GM19043 (cell line): Measurements from ENCODE around the gene HRH2.

Experiments
- ATAC-seq: cut with Tn5 transposase; IDR thresholded peaks from one replicate; pipeline ENCODE4 v1.9.1; 2021; ENCODE audit warnings: low read depth; ENCODE audit not compliant: unreplicated experiment

Gene HRH2

GRCh38 chr5:175674731-175675346 is 17.0 kb downstream of the HRH2 start:
- ATAC-seq: no peak

- no peak for ATAC-seq
These were observed 18.0 kb downstream of the HRH2 start for GRCh38 chr5:175675873-175676272.

- ATAC-seq: no peak
These were observed 19.7 kb downstream of the HRH2 start for GRCh38 chr5:175677571-175677970.

- ATAC-seq: no peak
These were observed 20.2 kb downstream of the HRH2 start for GRCh38 chr5:175678074-175678473.

- no peak for ATAC-seq
These were observed 21.5 kb downstream of the HRH2 start for GRCh38 chr5:175679411-175679810.

- ATAC-seq: no peak
These were observed 22.1 kb downstream of the HRH2 start for GRCh38 chr5:175680020-175680419.

GRCh38 chr5:175680463-175680862 is 22.6 kb downstream of the HRH2 start:
- no peak for ATAC-seq

- ATAC-seq: no peak
These were observed 23.4 kb downstream of the HRH2 start for GRCh38 chr5:175681045-175681967.

GRCh38 chr5:175681968-175682340 is 24.1 kb downstream of the HRH2 start:
- ATAC-seq: no peak

GRCh38 chr5:175682664-175683063 is 24.8 kb downstream of the HRH2 start:
- ATAC-seq: no peak

GRCh38 chr5:175683231-175683630 is 25.4 kb downstream of the HRH2 start:
- ATAC-seq: no peak

GRCh38 chr5:175683921-175684320 is 26.1 kb downstream of the HRH2 start:
- no peak for ATAC-seq

GRCh38 chr5:175684931-175685330 is 27.1 kb downstream of the HRH2 start:
- ATAC-seq: no peak

- no peak for ATAC-seq
These were observed 28.0 kb downstream of the HRH2 start for GRCh38 chr5:175685701-175686350.

- ATAC-seq: no peak
These were observed 28.5 kb downstream of the HRH2 start for GRCh38 chr5:175686396-175686795.

GRCh38 chr5:175686826-175687225 is 29.0 kb downstream of the HRH2 start:
- no peak for ATAC-seq

- ATAC-seq: no peak
These were observed 29.4 kb downstream of the HRH2 start for GRCh38 chr5:175687231-175687701.

GRCh38 chr5:175688352-175689146 is 30.7 kb downstream of the HRH2 start:
- no peak for ATAC-seq

- no peak for ATAC-seq
These were observed 31.5 kb downstream of the HRH2 start for GRCh38 chr5:175689147-175689991.

- no peak for ATAC-seq
These were observed 32.2 kb downstream of the HRH2 start for GRCh38 chr5:175690025-175690424.
